HEK293 (cell line): ENCODE data around the gene MAGI1.

Experiments
- CTCF ChIA-PET: fragments of 350-600 bp; formaldehyde crosslinking; extraction: SDS; loops from one replicate; lab custom pipeline; 2021; ENCODE audit warnings: antibody characterized with exemption; lab: Yijun Ruan, JAX
- POLR2A ChIA-PET: fragments of 300-600 bp; formaldehyde crosslinking; extraction: SDS; loops from one replicate; lab custom pipeline; 2020; ENCODE audit warnings: antibody characterized with exemption, inconsistent platforms; lab: Yijun Ruan, JAX
- H3K27ac ChIP-seq: fragments of 200-500 bp; sonication (Bioruptor generic); 2 replicates; pipeline ENCODE4 v1.5.1; 2014; ENCODE audit warnings: low read depth, low read length, control low read depth, inconsistent platforms; ENCODE audit errors: extremely low read depth
- H3K36me3 ChIP-seq, 2 experiments: fragments of 200-500 bp in 1 of 2; sonication (Bioruptor generic) in 1 of 2; 1 replicate in 1 of 2; 2 replicates in 1 of 2; pipeline ENCODE4 v1.5.1; 2014 to 2017; ENCODE audit warnings: inconsistent platforms in 2 of 2, low read length in 2 of 2; ENCODE audit not compliant: control insufficient read depth in 2 of 2, insufficient read depth in 1 of 2
- H3K4me1 ChIP-seq: fragments of 200-500 bp; sonication (Bioruptor generic); 2 replicates; pipeline ENCODE4 v1.5.1; 2014; ENCODE audit warnings: mild to moderate bottlenecking, low read length, inconsistent platforms; ENCODE audit not compliant: control insufficient read depth, insufficient read depth
- H3K4me3 ChIP-seq: 2 replicates; pipeline ENCODE4 v1.5.1; 2011; ENCODE audit warnings: low read depth, mild to moderate bottlenecking, control low read depth, low read length, moderate library complexity
- H3K9me3 ChIP-seq: fragments of 200-500 bp; sonication (Bioruptor generic); 2 replicates; pipeline ENCODE4 v1.5.1; 2014; ENCODE audit warnings: low read depth, low read length, inconsistent platforms; ENCODE audit not compliant: control insufficient read depth, insufficient read depth
- CTCF ChIP-seq: fragments of 450-650 bp; formaldehyde crosslinking; IDR thresholded peaks from 2 replicates; pipeline ENCODE4 v1.5.1; 2016; ENCODE audit warnings: missing biosample characterization, missing genetic modification characterization
- FEZF1 ChIP-seq: fragments of 450-650 bp; formaldehyde crosslinking; IDR thresholded peaks from 2 replicates; pipeline ENCODE4 v1.5.1; 2016; ENCODE audit warnings: missing biosample characterization, missing genetic modification characterization
- GLI2 ChIP-seq: fragments of 450-650 bp; formaldehyde crosslinking; IDR thresholded peaks from 2 replicates; pipeline ENCODE4; 2017; ENCODE audit warnings: missing biosample characterization, missing genetic modification characterization, low read depth, borderline replicate concordance
- GLI4 ChIP-seq: fragments of 450-650 bp; formaldehyde crosslinking; IDR thresholded peaks from 2 replicates; pipeline ENCODE4 v1.5.1; 2016; ENCODE audit warnings: missing biosample characterization, missing genetic modification characterization
- GLIS2 ChIP-seq: fragments of 450-650 bp; formaldehyde crosslinking; IDR thresholded peaks from 2 replicates; pipeline ENCODE4 v1.5.1; 2016; ENCODE audit warnings: missing biosample characterization, missing genetic modification characterization
- HOXA7 ChIP-seq: sonication (generic); formaldehyde crosslinking; IDR thresholded peaks from 2 replicates; pipeline ENCODE4 v1.8.1; 2022; ENCODE audit warnings: missing genetic modification reagents, borderline replicate concordance
- OSR2 ChIP-seq: fragments of 450-650 bp; formaldehyde crosslinking; IDR thresholded peaks from 2 replicates; pipeline ENCODE4 v1.5.1; 2016; ENCODE audit warnings: missing biosample characterization, missing genetic modification characterization
- SCRT1 ChIP-seq: fragments of 450-650 bp; formaldehyde crosslinking; IDR thresholded peaks from 2 replicates; pipeline ENCODE4 v1.5.1; 2016; ENCODE audit warnings: missing biosample characterization, missing genetic modification characterization, borderline replicate concordance
- ZBTB17 ChIP-seq: fragments of 450-650 bp; formaldehyde crosslinking; IDR thresholded peaks from 2 replicates; pipeline ENCODE4 v1.5.1; 2016; ENCODE audit warnings: missing biosample characterization, missing genetic modification characterization
- ZBTB44 ChIP-seq: fragments of 450-650 bp; IDR thresholded peaks from 2 replicates; pipeline ENCODE4 v1.5.1; 2018; ENCODE audit warnings: missing biosample characterization, mild to moderate bottlenecking, missing genetic modification characterization
- ZBTB7A ChIP-seq: fragments of 450-650 bp; formaldehyde crosslinking; IDR thresholded peaks from 2 replicates; pipeline ENCODE4 v1.5.1; 2016; ENCODE audit warnings: low read depth, missing biosample characterization, missing genetic modification characterization
- ZNF114 ChIP-seq: fragments of 450-650 bp; formaldehyde crosslinking; IDR thresholded peaks from 2 replicates; pipeline ENCODE4 v1.5.0; 2017; ENCODE audit warnings: missing biosample characterization, missing genetic modification characterization
- ZNF121 ChIP-seq: fragments of 450-650 bp; formaldehyde crosslinking; IDR thresholded peaks from 2 replicates; pipeline ENCODE4 v1.5.1; 2016; ENCODE audit warnings: missing biosample characterization, missing genetic modification characterization
- ZNF148 ChIP-seq: fragments of 450-650 bp; formaldehyde crosslinking; IDR thresholded peaks from 2 replicates; pipeline ENCODE4 v1.5.0; 2017; ENCODE audit warnings: missing biosample characterization, missing genetic modification characterization, borderline replicate concordance
- ZNF221 ChIP-seq: fragments of 450-650 bp; formaldehyde crosslinking; IDR thresholded peaks from 2 replicates; pipeline ENCODE4 v1.5.1; 2017; ENCODE audit warnings: missing biosample characterization, missing genetic modification characterization, borderline replicate concordance
- ZNF24 ChIP-seq: fragments of 450-650 bp; formaldehyde crosslinking; IDR thresholded peaks from 2 replicates; pipeline ENCODE4 v1.5.1; 2016; ENCODE audit warnings: missing biosample characterization, missing genetic modification characterization
- ZNF280D ChIP-seq: fragments of 450-650 bp; formaldehyde crosslinking; IDR thresholded peaks from 2 replicates; pipeline ENCODE4 v1.5.1; 2016; ENCODE audit warnings: missing biosample characterization, missing genetic modification characterization
- ZNF302 ChIP-seq: fragments of 450-650 bp; formaldehyde crosslinking; IDR thresholded peaks from 2 replicates; pipeline ENCODE4 v1.5.1; 2016; ENCODE audit warnings: missing biosample characterization, missing genetic modification characterization, low read depth
- ZNF335 ChIP-seq: fragments of 450-650 bp; formaldehyde crosslinking; conservative IDR thresholded peaks from 2 replicates; pipeline ENCODE4 v1.5.1; 2016; ENCODE audit warnings: missing biosample characterization, missing genetic modification characterization
- ZNF37A ChIP-seq: fragments of 450-650 bp; IDR thresholded peaks from 2 replicates; pipeline ENCODE4 v1.5.1; 2018; ENCODE audit warnings: missing biosample characterization, missing genetic modification characterization
- ZNF391 ChIP-seq: fragments of 450-650 bp; formaldehyde crosslinking; IDR thresholded peaks from 2 replicates; pipeline ENCODE4 v1.5.1; 2016; ENCODE audit warnings: low read depth, missing biosample characterization, missing genetic modification characterization, borderline replicate concordance
- ZNF48 ChIP-seq: fragments of 450-650 bp; formaldehyde crosslinking; IDR thresholded peaks from 2 replicates; pipeline ENCODE4 v1.5.1; 2016; ENCODE audit warnings: missing biosample characterization, missing genetic modification characterization
- ZNF514 ChIP-seq: fragments of 450-650 bp; formaldehyde crosslinking; IDR thresholded peaks from 2 replicates; pipeline ENCODE4 v1.5.1; 2016; ENCODE audit warnings: missing biosample characterization, missing genetic modification characterization
- ZNF529 ChIP-seq: fragments of 450-650 bp; formaldehyde crosslinking; IDR thresholded peaks from 2 replicates; pipeline ENCODE4 v1.5.1; 2017; ENCODE audit warnings: missing genetic modification characterization, missing biosample characterization; ENCODE audit not compliant: insufficient replicate concordance
- ZNF530 ChIP-seq: fragments of 450-650 bp; formaldehyde crosslinking; IDR thresholded peaks from 2 replicates; pipeline ENCODE4 v1.5.1; 2016; ENCODE audit warnings: low read depth, missing biosample characterization, missing genetic modification characterization
- ZNF624 ChIP-seq: fragments of 450-650 bp; formaldehyde crosslinking; IDR thresholded peaks from 2 replicates; pipeline ENCODE4 v1.5.1; 2017; ENCODE audit warnings: missing biosample characterization, missing genetic modification characterization
- ZNF639 ChIP-seq: fragments of 450-650 bp; formaldehyde crosslinking; IDR thresholded peaks from 2 replicates; pipeline ENCODE4 v1.5.1; 2016; ENCODE audit warnings: missing biosample characterization, missing genetic modification characterization
- ZNF654 ChIP-seq: fragments of 450-650 bp; formaldehyde crosslinking; IDR thresholded peaks from 2 replicates; pipeline ENCODE4 v1.5.1; 2016; ENCODE audit warnings: low read depth, missing biosample characterization, missing genetic modification characterization
- ZNF76 ChIP-seq: fragments of 450-650 bp; formaldehyde crosslinking; IDR thresholded peaks from 2 replicates; pipeline ENCODE4; 2016; ENCODE audit warnings: low read depth, missing biosample characterization, missing genetic modification characterization, borderline replicate concordance

Gene MAGI1

GRCh38 chr3:65439641-65440284, 599.0 kb downstream of the MAGI1 start:
- H3K4me3 ChIP-seq = no peak overlapping the region
- H3K27ac ChIP-seq = no peak overlapping the region
- ChIA-PET POLR2A (no interaction called here), CTCF (interaction anchor here (0.6 to 3.8 kb wide), 25 partner anchors 10 to 1139 kb away, joined by 3 to 41 read pairs (median 4); no protein-coding TSS in a partner anchor)
- no peaks in the 10 kb centered on the region for H3K9me3 ChIP-seq
- no peaks in the 10 kb centered on the region for H3K36me3 ChIP-seq
- H3K4me1 ChIP-seq = no peaks in the 10 kb centered on the region
- TF ChIP-seq OSR2 (tag by site-specific recombination) = peak; percentile 60
- TF ChIP-seq SCRT1 (tag by site-specific recombination) = no peak
- no peak for TF ChIP-seq GLI2 (tag by site-specific recombination)
- TF ChIP-seq ZBTB17 = no peak
- TF ChIP-seq ZNF530 = no peak
- TF ChIP-seq ZNF624 (tag by site-specific recombination) = no peak
- no peak for TF ChIP-seq ZNF529 (tag by site-specific recombination)
- TF ChIP-seq GLIS2 (tag by site-specific recombination) = no peak
- no peak for TF ChIP-seq ZNF76 (tag by site-specific recombination)
- TF ChIP-seq FEZF1 (tag by site-specific recombination) = no peak
- TF ChIP-seq ZNF37A (tag by site-specific recombination) = no peak
- no peak for TF ChIP-seq ZNF514
- no peak for TF ChIP-seq GLI4
- TF ChIP-seq ZNF639 (tag by site-specific recombination) = no peak
- no peak for TF ChIP-seq ZNF121 (tag by site-specific recombination)
- TF ChIP-seq ZBTB7A (tag by site-specific recombination) = no peak
- TF ChIP-seq HOXA7 (CRISPR knock-in tag) = no peak
- TF ChIP-seq ZNF302 (tag by site-specific recombination) = no peak
- TF ChIP-seq CTCF (tag by site-specific recombination) = 0 out of 2 replicates have a peak, but pooled peaks have one; percentile 31
- no peak for TF ChIP-seq ZNF148 (tag by site-specific recombination)
- TF ChIP-seq ZNF391 (tag by site-specific recombination) = no peak
- 0 out of 2 replicates have a peak, but pooled peaks have one; percentile 23 for TF ChIP-seq ZBTB44
- TF ChIP-seq ZNF654 (tag by site-specific recombination) = peak; percentile 47
- no peak for TF ChIP-seq ZNF335 (tag by site-specific recombination)
- no peak for TF ChIP-seq ZNF221 (tag by site-specific recombination)
- no peak for TF ChIP-seq ZNF24
- TF ChIP-seq ZNF48 = no peak
- TF ChIP-seq ZNF280D (tag by site-specific recombination) = no peak
- TF ChIP-seq ZNF114 (tag by site-specific recombination) = no peak
